Hepatocyte (in vitro differentiated cells): ENCODE results near the gene SOX8.

ENCODE experiments used
- CTCF ChIP-seq: fragments of 200-600 bp; sonication (generic); IDR thresholded peaks from 2 replicates; pipeline ENCODE4 v1.5.1; 2016; ENCODE audit warnings: antibody characterized with exemption, mild to moderate bottlenecking; ENCODE audit not compliant: poor library complexity
- EZH2 ChIP-seq: fragments of 200-600 bp; sonication (generic); IDR thresholded peaks from 2 replicates; pipeline ENCODE4 v1.6.1; 2016; ENCODE audit warnings: antibody characterized with exemption, mild to moderate bottlenecking, borderline replicate concordance

- TF ChIP-seq CTCF, result no peak
- TF ChIP-seq EZH2, result no peak
These were observed 16.6 kb upstream of the SOX8 start for GRCh38 chr16:965036-965395.
